WI38 (cell line): ENCODE measurements around the gene CNN2.

ENCODE experiments used
- H3K4me3 ChIP-seq: 2 replicates; pipeline ENCODE4 v1.5.1; 2011; ENCODE audit warnings: low read depth, mild to moderate bottlenecking, control low read depth, low read length
- TF ChIP-seq, protein P1 (sequence below): IDR thresholded peaks from 2 replicates; pipeline ENCODE4 v1.5.1; 2012; ENCODE audit warnings: low read depth, mild to moderate bottlenecking, control low read depth, low read length

The CNN2 gene

DNA sequence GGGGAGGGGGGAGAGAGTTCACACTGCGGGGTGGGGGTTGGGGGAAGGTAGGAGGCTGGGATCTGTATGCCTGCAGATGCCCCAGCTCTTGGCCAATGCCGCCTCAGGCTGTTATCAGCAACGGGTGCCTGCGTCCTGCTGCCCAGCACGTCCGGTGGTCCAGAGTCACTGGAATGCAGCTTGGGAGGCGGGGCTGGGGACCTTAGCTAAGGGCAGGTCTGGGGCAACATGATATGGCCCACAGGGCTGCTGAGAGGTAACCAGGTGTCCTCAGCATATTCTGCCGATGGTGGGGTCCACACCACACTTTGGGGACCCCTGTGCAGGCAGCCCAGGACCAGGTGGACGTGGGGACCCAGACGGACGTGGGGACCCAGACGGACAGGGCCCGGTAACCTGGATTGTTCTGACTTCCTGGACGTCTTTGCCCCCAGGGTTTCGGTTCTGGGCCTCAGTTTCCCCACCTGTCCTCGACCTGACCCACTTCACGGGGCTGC lies 39.9 kb downstream of the CNN2 start:
- TF ChIP-seq, protein P1, sequence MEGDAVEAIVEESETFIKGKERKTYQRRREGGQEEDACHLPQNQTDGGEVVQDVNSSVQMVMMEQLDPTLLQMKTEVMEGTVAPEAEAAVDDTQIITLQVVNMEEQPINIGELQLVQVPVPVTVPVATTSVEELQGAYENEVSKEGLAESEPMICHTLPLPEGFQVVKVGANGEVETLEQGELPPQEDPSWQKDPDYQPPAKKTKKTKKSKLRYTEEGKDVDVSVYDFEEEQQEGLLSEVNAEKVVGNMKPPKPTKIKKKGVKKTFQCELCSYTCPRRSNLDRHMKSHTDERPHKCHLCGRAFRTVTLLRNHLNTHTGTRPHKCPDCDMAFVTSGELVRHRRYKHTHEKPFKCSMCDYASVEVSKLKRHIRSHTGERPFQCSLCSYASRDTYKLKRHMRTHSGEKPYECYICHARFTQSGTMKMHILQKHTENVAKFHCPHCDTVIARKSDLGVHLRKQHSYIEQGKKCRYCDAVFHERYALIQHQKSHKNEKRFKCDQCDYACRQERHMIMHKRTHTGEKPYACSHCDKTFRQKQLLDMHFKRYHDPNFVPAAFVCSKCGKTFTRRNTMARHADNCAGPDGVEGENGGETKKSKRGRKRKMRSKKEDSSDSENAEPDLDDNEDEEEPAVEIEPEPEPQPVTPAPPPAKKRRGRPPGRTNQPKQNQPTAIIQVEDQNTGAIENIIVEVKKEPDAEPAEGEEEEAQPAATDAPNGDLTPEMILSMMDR, result no peak
- no peak overlapping the region for H3K4me3 ChIP-seq

DNA sequence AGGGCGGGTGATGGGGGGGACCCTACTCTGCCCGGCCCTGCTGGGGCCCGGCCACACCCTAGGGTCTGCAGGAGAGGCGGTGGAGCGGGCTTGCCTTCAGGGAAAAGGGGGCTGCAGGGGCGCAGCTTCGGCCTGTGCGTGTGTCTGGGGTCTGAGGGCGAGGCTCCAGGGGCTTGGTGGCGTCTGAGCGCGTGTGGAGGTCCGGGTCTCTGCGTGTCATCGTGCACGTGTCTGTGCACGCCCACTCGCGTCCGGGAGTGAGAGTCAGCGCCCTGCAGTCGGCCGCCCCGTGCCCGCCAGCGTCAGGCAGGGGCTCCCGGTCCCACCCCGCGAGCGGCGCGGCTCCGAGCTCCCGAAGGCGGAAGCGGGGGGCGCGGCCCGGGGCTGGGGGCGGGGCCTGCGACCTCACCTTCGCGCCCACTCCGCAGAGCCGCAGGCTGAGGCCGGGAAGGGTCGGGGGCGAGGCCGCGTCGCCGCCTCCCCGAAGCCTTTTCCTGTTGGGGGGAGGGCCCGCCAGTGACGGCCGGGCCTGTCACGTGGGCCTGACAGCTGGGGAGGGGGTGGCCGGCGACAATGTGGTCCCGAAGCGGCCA lies 40.4 kb downstream of the CNN2 start, which contains the start of gene ARHGAP45:
Gene ARHGAP45, plus strand, starts transcription at position 420 of the 593 bp plus-strand sequence. CDS start 239 bp downstream, outside the sequence.
- TF ChIP-seq, protein P1, result no peak
- H3K4me3 ChIP-seq, result peak within 1 kb of the TSS; percentile 40

DNA sequence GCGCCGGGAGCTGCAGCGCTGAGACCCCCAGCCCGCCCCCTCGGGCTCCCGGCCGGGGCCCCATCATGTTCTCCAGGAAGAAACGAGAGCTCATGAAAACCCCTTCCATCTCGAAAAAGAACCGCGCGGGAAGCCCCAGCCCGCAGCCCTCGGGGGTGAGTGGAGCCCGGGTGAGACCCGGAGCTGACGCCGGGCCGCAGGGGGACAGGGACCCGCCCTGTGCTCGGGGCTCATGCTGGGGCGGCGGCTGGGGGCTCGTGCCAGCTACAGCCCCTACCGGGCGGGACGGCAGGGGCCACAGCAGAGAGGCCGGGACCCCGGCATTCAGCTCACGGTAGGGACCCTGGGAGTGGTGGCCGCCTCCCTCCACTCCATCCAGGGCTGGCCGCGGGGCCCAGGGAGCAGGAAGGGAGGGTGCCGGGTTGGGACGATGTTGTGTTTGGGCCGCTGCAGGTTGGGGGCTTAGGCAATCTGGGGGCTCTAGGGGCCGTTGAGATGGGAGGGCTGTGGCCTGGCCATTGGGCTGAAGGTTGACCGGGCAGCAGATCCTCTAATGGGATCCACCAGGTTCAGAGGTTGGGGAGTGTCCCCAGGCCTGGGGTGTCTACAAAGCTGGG lies 41.0 kb downstream of the CNN2 start:
- H3K4me3 ChIP-seq, result peak overlapping the region; percentile 40
- TF ChIP-seq, protein P1, result no peak

DNA sequence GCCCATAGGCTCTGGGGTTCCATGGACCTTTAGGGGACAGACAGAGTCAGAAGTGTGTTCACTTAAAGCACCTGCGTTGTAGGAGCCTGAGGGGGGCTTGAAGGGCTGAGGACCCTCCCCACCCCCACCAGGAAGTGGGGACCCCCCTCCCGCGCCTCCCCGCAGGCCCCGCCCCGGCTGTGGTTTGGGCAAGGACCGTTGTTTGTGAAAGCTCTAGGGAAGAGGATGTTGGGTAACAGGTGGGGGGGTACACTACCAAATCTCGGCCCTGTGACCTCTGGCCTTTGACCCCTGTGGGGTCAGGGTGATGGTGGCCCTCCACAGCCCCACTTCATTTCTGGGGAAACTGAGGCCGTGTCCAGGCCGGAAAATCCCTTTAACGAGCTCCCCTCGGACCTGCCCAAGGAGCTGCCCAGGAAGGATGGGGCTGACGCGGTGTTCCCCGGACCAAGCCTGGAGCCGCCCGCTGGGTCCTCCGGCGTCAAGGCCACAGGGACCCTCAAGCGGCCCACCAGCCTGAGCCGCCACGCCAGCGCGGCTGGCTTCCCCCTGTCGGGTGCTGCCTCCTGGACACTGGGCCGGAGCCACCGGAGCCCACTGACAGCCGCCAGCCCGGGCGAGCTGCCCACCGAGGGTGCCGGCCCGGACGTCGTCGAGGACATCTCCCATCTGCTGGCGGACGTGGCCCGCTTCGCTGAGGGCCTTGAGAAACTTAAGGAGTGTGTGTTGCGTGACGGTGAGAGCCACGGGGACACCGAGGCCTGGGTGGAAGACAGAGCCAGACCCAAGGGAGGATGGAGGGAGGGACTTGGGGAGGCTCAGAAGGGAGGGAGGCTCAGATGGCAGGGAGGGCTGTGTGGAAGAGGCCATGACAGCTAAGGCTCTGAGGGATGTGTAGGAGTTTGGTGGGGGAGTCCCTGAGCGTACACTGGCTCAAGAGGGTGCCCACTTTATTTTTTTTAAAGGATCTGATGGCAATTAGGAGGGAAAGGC lies 41.9 kb downstream of the CNN2 start:
- no peak overlapping the region for H3K4me3 ChIP-seq
- TF ChIP-seq, protein P1, result no peak

DNA sequence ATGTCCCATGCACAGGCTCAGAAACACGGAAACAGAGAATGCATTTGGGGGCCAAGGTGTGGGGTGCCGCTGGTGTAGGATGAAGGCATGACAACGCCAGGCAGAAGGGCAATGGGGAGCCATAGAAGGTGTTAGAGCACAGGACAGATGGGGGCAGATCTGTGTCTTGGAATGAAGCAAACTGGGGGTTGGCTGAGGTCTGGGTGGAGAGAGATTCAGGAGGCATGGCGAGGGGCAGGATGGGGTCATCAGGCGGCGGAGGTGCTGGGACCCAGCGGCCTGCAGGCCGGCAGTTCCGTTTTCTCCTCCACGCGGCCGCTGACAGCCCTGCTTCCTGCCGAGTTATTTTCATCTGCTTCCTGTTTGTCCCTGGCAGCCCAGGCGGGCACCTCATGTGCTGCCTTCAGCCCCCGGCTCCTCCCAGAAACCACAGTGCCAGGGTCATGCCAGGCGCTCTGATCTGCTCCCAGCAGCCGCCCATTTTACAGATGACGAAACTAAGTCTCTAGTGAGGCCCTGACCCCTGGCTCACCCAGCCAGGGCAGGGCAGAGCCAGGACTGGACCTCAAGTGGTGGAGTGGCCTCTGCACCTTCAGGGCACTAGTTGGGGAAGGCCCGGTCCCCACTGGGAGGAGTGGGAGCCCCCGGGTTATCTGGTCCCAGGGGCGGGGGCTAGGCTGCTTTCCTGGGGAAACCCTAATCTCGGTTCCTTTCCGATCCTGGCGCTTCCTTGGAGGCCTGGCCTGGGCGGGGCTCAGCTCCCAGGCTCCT lies 42.8 kb downstream of the CNN2 start:
- no peak overlapping the region for H3K4me3 ChIP-seq
- TF ChIP-seq, protein P1, result no peak

DNA sequence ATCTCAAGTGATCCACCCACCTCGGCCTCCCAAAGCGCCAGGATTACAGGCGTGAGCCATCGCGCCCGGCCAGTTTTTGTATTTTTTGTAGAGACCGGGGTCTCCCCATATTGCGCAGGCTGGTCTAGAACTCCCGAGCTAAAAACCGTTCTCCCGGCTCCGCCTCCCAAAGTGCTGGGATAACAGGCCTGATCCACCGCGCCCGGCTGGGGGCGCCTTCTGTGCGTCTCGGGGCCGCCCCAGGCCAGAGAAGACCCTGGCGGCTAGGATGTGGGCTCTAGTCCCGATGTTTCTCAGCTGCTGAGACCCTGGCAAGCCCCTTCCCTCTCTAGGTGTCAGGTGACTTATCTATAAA lies 44.1 kb downstream of the CNN2 start:
- no peak overlapping the region for H3K4me3 ChIP-seq
- TF ChIP-seq, protein P1, result no peak
